SK-N-SH treated with all-trans-retinoic acid at 6 μM for 48 hours (cell line): ENCODE results near the gene SYTL2.

Source experiments
- ATAC-seq: fragments of 200-7000 bp; cut with Tn5 transposase; 3 replicates; pipeline ENCODE4 v1.9.1; 2020; ENCODE audit warnings: mild to moderate bottlenecking, moderate library complexity
- BACH2 ChIP-seq: fragments of 250-450 bp; sonication (Bioruptor Pico); IDR thresholded peaks from 2 replicates; pipeline ENCODE4 v1.9.0; 2021; ENCODE audit warnings: mild to moderate bottlenecking, borderline replicate concordance
- CREB5 ChIP-seq: fragments of 250-450 bp; sonication (Bioruptor Pico); IDR thresholded peaks from 2 replicates; pipeline ENCODE4 v1.5.1; 2020; ENCODE audit warnings: low read depth, mild to moderate bottlenecking, moderate library complexity
- CSDC2 ChIP-seq: fragments of 250-450 bp; sonication (Bioruptor Pico); IDR thresholded peaks from 2 replicates; pipeline ENCODE4 v1.5.0; 2020; ENCODE audit warnings: mild to moderate bottlenecking, moderate library complexity
- ESRRG ChIP-seq: fragments of 250-450 bp; sonication (Bioruptor Pico); IDR thresholded peaks from 2 replicates; pipeline ENCODE4 v1.6.1; 2021; ENCODE audit warnings: mild to moderate bottlenecking
- GLIS3 ChIP-seq: fragments of 250-450 bp; sonication (Bioruptor Pico); IDR thresholded peaks from 2 replicates; pipeline ENCODE4 v1.5.0; 2020; ENCODE audit warnings: mild to moderate bottlenecking, moderate library complexity
- OSR1 ChIP-seq: fragments of 250-450 bp; sonication (Bioruptor Pico); IDR thresholded peaks from 2 replicates; pipeline ENCODE4 v1.8.0; 2022; ENCODE audit warnings: moderate library complexity, mild to moderate bottlenecking, inconsistent platforms
- POU6F1 ChIP-seq: fragments of 250-450 bp; sonication (Bioruptor Pico); IDR thresholded peaks from 2 replicates; pipeline ENCODE4 v1.8.0; 2021; ENCODE audit warnings: low read depth, mild to moderate bottlenecking, moderate library complexity, borderline replicate concordance
- PPARA ChIP-seq: fragments of 250-450 bp; sonication (Bioruptor Pico); IDR thresholded peaks from 2 replicates; pipeline ENCODE4 v1.5.0; 2020; ENCODE audit warnings: mild to moderate bottlenecking, borderline replicate concordance
- SNAI2 ChIP-seq: fragments of 250-450 bp; sonication (Bioruptor Pico); IDR thresholded peaks from 2 replicates; pipeline ENCODE4 v1.5.0; 2020; ENCODE audit warnings: mild to moderate bottlenecking, moderate library complexity
- TCF4 ChIP-seq: fragments of 250-450 bp; sonication (Bioruptor Pico); IDR thresholded peaks from 2 replicates; pipeline ENCODE4 v1.8.0; 2021; ENCODE audit warnings: mild to moderate bottlenecking, moderate library complexity, borderline replicate concordance
- TOX ChIP-seq: fragments of 250-450 bp; sonication (Bioruptor Pico); IDR thresholded peaks from 2 replicates; pipeline ENCODE4 v1.8.0; 2021; ENCODE audit warnings: mild to moderate bottlenecking, moderate library complexity, borderline replicate concordance
- ZC3H10 ChIP-seq: fragments of 250-450 bp; sonication (Bioruptor Pico); IDR thresholded peaks from 2 replicates; pipeline ENCODE4 v1.5.1; 2021; ENCODE audit warnings: mild to moderate bottlenecking, moderate library complexity
- ZFP3 ChIP-seq: fragments of 250-450 bp; sonication (Bioruptor Pico); IDR thresholded peaks from 2 replicates; pipeline ENCODE4 v1.5.0; 2020; ENCODE audit warnings: mild to moderate bottlenecking, moderate library complexity
- ZFP30 ChIP-seq: fragments of 450-650 bp; formaldehyde crosslinking; IDR thresholded peaks from 2 replicates; pipeline ENCODE4 v1.5.0; 2022; ENCODE audit warnings: mild to moderate bottlenecking, moderate library complexity
- ZNF70 ChIP-seq: fragments of 450-650 bp; formaldehyde crosslinking; IDR thresholded peaks from 2 replicates; pipeline ENCODE4 v1.5.0; 2020; ENCODE audit warnings: mild to moderate bottlenecking, moderate library complexity
- ZNF8 ChIP-seq: fragments of 450-650 bp; formaldehyde crosslinking; IDR thresholded peaks from 2 replicates; pipeline ENCODE4 v1.5.0; 2020; ENCODE audit warnings: mild to moderate bottlenecking, moderate library complexity
- TF ChIP-seq, protein P1 (sequence below): fragments of 250-450 bp; sonication (Bioruptor Pico); IDR thresholded peaks from 2 replicates; pipeline ENCODE4 v1.5.1; 2021; ENCODE audit warnings: mild to moderate bottlenecking, moderate library complexity
- TF ChIP-seq, protein P2 (sequence below): fragments of 250-450 bp; sonication (Bioruptor Pico); IDR thresholded peaks from 2 replicates; pipeline ENCODE4 v1.5.0; 2020; ENCODE audit warnings: mild to moderate bottlenecking, moderate library complexity
- TF ChIP-seq, protein P3 (sequence below): fragments of 250-450 bp; sonication (Bioruptor Pico); IDR thresholded peaks from 2 replicates; pipeline ENCODE4 v1.8.0; 2020; ENCODE audit warnings: mild to moderate bottlenecking, moderate library complexity, borderline replicate concordance

SYTL2 gene

DNA sequence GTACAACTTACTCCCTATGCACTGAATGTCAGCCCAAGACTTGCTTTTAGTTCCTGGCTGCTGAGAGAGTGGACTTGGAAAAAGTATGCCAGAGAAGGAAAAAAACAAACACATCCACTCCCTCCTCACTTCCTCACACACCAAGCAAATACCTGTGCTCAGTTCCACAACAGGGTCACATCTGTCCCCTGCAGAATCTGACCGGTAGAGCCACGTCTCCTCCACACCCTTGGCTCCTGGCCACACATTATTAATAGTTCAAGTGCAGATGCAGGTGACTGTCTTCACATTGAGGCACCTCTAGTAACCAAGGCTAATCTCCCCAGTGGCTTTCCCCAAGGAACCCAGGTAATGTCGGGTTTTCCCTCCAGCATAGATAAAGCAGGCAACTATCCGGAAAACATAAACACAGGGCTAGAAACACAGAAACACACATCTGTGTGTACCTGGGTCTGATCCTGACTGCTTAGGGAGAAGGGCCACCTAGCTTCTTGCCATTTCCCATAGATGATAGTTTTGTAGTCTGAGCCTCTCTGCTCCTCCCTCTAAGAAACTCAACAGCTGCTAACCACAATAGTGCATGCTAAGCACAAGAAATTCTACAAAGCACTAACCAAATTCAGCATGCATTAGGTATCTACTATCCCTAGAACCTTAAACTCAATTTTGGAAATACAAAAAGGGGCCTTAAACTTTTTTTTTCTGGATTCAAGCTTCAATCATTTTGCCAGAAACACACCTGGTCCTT is 10.2 kb downstream of the SYTL2 start:
- no peak for ATAC-seq
- TF ChIP-seq POU6F1 (CRISPR knock-in tag) (no peak), SNAI2 (CRISPR knock-in tag) (no peak), GLIS3 (CRISPR knock-in tag) (no peak), TCF4 (no peak), BACH2 (CRISPR knock-in tag) (no peak), ZC3H10 (no peak), TOX (CRISPR knock-in tag) (no peak)
- TF ChIP-seq, all 23 proteins: peak for 0

DNA sequence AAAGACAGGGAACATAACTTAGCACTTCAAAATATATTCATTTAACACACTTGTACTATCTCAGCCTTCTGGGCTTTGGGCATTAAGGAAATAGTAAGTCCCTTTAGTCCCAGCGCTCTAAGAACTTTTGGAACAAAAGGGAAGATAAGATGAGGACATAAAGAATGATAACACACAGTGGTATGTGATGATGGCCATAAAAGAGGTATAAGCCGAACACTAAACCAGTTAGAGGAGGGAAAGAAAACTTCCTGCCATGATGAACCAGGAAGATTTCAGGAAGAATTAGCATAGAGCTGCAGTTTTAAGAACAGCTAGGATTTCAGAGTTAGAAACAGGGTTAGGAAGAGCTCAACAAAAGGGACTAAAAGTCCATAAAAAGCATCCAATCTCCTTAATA is 11.8 kb downstream of the SYTL2 start:
- no peak for ATAC-seq
- TF ChIP-seq ZNF8 (CRISPR knock-in tag): no peak
- no peak for TF ChIP-seq ZNF70 (CRISPR knock-in tag)
- no peak for TF ChIP-seq CSDC2 (CRISPR knock-in tag)
- TF ChIP-seq, protein P1, sequence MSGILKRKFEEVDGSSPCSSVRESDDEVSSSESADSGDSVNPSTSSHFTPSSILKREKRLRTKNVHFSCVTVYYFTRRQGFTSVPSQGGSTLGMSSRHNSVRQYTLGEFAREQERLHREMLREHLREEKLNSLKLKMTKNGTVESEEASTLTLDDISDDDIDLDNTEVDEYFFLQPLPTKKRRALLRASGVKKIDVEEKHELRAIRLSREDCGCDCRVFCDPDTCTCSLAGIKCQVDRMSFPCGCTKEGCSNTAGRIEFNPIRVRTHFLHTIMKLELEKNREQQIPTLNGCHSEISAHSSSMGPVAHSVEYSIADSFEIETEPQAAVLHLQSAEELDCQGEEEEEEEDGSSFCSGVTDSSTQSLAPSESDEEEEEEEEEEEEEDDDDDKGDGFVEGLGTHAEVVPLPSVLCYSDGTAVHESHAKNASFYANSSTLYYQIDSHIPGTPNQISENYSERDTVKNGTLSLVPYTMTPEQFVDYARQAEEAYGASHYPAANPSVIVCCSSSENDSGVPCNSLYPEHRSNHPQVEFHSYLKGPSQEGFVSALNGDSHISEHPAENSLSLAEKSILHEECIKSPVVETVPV (CRISPR knock-in tag): no peak
- TF ChIP-seq POU6F1 (CRISPR knock-in tag): no peak
- TF ChIP-seq OSR1 (CRISPR knock-in tag): no peak
- TF ChIP-seq TCF4: no peak
- no peak for TF ChIP-seq CREB5 (CRISPR knock-in tag)
- TF ChIP-seq BACH2 (CRISPR knock-in tag): no peak
- no peak for TF ChIP-seq SNAI2 (CRISPR knock-in tag)
- no peak for TF ChIP-seq ZFP30 (CRISPR knock-in tag)
- TF ChIP-seq, protein P2, sequence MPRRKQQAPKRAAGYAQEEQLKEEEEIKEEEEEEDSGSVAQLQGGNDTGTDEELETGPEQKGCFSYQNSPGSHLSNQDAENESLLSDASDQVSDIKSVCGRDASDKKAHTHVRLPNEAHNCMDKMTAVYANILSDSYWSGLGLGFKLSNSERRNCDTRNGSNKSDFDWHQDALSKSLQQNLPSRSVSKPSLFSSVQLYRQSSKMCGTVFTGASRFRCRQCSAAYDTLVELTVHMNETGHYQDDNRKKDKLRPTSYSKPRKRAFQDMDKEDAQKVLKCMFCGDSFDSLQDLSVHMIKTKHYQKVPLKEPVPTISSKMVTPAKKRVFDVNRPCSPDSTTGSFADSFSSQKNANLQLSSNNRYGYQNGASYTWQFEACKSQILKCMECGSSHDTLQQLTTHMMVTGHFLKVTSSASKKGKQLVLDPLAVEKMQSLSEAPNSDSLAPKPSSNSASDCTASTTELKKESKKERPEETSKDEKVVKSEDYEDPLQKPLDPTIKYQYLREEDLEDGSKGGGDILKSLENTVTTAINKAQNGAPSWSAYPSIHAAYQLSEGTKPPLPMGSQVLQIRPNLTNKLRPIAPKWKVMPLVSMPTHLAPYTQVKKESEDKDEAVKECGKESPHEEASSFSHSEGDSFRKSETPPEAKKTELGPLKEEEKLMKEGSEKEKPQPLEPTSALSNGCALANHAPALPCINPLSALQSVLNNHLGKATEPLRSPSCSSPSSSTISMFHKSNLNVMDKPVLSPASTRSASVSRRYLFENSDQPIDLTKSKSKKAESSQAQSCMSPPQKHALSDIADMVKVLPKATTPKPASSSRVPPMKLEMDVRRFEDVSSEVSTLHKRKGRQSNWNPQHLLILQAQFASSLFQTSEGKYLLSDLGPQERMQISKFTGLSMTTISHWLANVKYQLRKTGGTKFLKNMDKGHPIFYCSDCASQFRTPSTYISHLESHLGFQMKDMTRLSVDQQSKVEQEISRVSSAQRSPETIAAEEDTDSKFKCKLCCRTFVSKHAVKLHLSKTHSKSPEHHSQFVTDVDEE: no peak
- no peak for TF ChIP-seq ZFP3 (CRISPR knock-in tag)
- TF ChIP-seq ESRRG (CRISPR knock-in tag): no peak
- TF ChIP-seq, protein P3, sequence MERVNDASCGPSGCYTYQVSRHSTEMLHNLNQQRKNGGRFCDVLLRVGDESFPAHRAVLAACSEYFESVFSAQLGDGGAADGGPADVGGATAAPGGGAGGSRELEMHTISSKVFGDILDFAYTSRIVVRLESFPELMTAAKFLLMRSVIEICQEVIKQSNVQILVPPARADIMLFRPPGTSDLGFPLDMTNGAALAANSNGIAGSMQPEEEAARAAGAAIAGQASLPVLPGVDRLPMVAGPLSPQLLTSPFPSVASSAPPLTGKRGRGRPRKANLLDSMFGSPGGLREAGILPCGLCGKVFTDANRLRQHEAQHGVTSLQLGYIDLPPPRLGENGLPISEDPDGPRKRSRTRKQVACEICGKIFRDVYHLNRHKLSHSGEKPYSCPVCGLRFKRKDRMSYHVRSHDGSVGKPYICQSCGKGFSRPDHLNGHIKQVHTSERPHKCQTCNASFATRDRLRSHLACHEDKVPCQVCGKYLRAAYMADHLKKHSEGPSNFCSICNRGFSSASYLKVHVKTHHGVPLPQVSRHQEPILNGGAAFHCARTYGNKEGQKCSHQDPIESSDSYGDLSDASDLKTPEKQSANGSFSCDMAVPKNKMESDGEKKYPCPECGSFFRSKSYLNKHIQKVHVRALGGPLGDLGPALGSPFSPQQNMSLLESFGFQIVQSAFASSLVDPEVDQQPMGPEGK (CRISPR knock-in tag): no peak
- TF ChIP-seq PPARA (CRISPR knock-in tag): no peak
- no peak for TF ChIP-seq ZC3H10
